Measurements from ENCODE around the gene FAM217B.
A peak's percentile ranks its signal among the peaks of the same experiment; 100 is the strongest.

Gene FAM217B

GRCh38 chr20:59977086-59977485 is 36.9 kb downstream of the FAM217B start:
- no peak for DNase-seq (ENCODE audit: low spot score)

GRCh38 chr20:59983076-59983475 is 42.9 kb downstream of the FAM217B start:
- DNase-seq (ENCODE audit: low spot score) = no peak

- no peak for DNase-seq (ENCODE audit: low spot score)
Measured at GRCh38 chr20:59984541-59984940, 44.4 kb downstream of the FAM217B start.

- no peak for DNase-seq (ENCODE audit: low spot score)
Measured at GRCh38 chr20:59985164-59985563, 45.0 kb downstream of the FAM217B start.

GRCh38 chr20:59985864-59986263 is 45.7 kb downstream of the FAM217B start:
- DNase-seq (ENCODE audit: low spot score) = no peak

- DNase-seq (ENCODE audit: low spot score) = no peak
Measured at GRCh38 chr20:59987135-59987534, 46.9 kb downstream of the FAM217B start.

- peak; percentile 14 for DNase-seq (ENCODE audit: low spot score)
Measured at GRCh38 chr20:59988141-59988540, 48.0 kb downstream of the FAM217B start.

GRCh38 chr20:59992526-59993084 is 52.4 kb downstream of the FAM217B start:
- peak; percentile 38 for DNase-seq (ENCODE audit: low spot score)

GRCh38 chr20:59993736-59994430 is 53.7 kb downstream of the FAM217B start:
- DNase-seq (ENCODE audit: low spot score) = no peak

GRCh38 chr20:59994697-59995122 is 54.5 kb downstream of the FAM217B start:
- no peak for DNase-seq (ENCODE audit: low spot score)

GRCh38 chr20:59996108-59996507 is 55.9 kb downstream of the FAM217B start:
- no peak for DNase-seq (ENCODE audit: low spot score)

- no peak for DNase-seq (ENCODE audit: low spot score)
Measured at GRCh38 chr20:59997896-59998295, 57.7 kb downstream of the FAM217B start.
